A673 (cell line): Measurements from ENCODE around the gene CCDC102A.

ENCODE experiments used
- EZH2 ChIP-seq: fragments of 200-600 bp; sonication (generic); IDR thresholded peaks from 2 replicates; pipeline ENCODE4 v1.6.1; 2017; ENCODE audit warnings: borderline replicate concordance, low read depth, mild to moderate bottlenecking, mixed read lengths, antibody characterized with exemption, low read length; ENCODE audit not compliant: poor library complexity, severe bottlenecking
- TF ChIP-seq, protein P1 (sequence below): fragments of 300-800, 200-600 bp; sonication (generic); conservative IDR thresholded peaks from 2 replicates; pipeline ENCODE4 v1.5.1; 2017; ENCODE audit warnings: low read depth, mild to moderate bottlenecking, antibody characterized with exemption, low read length, moderate library complexity, mixed read lengths

DNA sequence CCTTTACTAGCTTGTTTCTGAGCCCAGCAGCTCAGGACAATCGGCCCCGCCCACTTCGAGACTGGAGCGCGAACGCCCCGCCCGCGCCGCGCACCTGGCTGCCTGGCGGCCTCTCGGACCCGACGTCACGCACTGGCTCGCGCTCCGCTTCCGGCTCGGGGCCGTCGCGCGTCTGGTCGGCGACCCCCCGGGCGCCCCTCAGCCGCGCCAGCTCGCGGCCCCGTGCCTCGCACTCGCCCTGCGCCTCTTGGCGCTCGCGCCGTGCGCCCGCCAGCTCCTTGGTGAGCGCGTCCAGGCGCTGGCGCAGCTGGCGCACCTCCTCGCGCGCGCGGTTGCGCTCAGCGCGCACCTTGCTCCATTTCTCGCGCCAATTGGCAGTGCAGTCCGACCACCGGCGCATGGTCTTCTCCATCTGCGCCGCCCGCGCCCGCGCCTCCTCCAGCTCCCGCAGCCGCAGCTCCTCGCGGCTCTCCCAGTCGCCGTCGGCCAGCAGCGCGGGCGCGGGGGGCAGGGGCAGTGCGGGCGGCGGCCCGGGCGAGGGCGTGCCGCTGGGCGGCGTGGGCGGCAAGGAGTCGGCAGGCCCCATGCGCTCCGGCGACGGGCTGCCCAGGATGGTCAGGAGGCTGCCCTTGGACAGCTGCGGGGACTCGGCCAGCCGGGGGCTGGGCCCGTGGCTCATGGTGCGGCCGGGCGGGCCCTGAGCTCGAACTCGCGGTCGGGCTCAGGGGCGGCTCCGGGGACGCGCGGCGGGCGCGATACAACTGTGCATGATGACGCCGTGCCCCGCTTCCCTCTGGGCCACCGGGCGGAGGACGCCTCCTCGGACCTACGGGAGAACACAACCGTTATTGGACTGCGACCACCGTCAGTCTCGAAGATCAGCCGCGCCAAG is 7.6 kb downstream of the CCDC102A start:
- TF ChIP-seq, protein P1, sequence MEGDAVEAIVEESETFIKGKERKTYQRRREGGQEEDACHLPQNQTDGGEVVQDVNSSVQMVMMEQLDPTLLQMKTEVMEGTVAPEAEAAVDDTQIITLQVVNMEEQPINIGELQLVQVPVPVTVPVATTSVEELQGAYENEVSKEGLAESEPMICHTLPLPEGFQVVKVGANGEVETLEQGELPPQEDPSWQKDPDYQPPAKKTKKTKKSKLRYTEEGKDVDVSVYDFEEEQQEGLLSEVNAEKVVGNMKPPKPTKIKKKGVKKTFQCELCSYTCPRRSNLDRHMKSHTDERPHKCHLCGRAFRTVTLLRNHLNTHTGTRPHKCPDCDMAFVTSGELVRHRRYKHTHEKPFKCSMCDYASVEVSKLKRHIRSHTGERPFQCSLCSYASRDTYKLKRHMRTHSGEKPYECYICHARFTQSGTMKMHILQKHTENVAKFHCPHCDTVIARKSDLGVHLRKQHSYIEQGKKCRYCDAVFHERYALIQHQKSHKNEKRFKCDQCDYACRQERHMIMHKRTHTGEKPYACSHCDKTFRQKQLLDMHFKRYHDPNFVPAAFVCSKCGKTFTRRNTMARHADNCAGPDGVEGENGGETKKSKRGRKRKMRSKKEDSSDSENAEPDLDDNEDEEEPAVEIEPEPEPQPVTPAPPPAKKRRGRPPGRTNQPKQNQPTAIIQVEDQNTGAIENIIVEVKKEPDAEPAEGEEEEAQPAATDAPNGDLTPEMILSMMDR = no peak
- TF ChIP-seq EZH2 = no peak
